ENCODE measurements around the gene AGFG1. TPM values are rescaled to one million over a fixed set of nuclear protein-coding genes. Genes with fewer than 3 reads are reported as not detected.

AGFG1 gene
- total RNA-seq, 1 experiment from 2014 or later = 122 TPM

GRCh38 chr2:227545990-227546389, 74.0 kb downstream of the AGFG1 start:
- Histone ChIP-seq H3K9me3 (ENCODE audit: low read depth, low read length, poor library complexity, severe bottlenecking) (no peaks in the 10 kb centered on the region), H3K4me3 (ENCODE audit: low read depth, low read length, poor library complexity, severe bottlenecking) (no peak overlapping the region), H3K36me3 (ENCODE audit: insufficient read depth, low read length, poor library complexity, severe bottlenecking) (peaks cover 10% of the 10 kb centered on the region), H3K27me3 (replicated peaks; ENCODE audit: insufficient read depth, low read depth, low read length, poor library complexity) (no peaks in the 10 kb centered on the region), H3K4me1 (ENCODE audit: insufficient read depth, low read length, poor library complexity, severe bottlenecking) (no peaks in the 10 kb centered on the region), H3K27ac (ENCODE audit: low read depth, low read length, poor library complexity, severe bottlenecking) (no peak overlapping the region)
- TF ChIP-seq EZH2 (IDR thresholded peaks at IDR 0.05; ENCODE audit: borderline replicate concordance, low read depth, low read length, poor library complexity, severe bottlenecking) (no peak), CTCF (conservative IDR thresholded peaks at IDR 0.05; ENCODE audit: low read depth, low read length) (peak; percentile 28; the same call in 1 of the 2 replicates)
- intact Hi-C loops (cut with micrococcal nuclease; ENCODE audit: unreplicated experiment) = no loop called here
- BruUV-seq (replicated peaks) = no TSS peak
- POLR2A ChIA-PET (ENCODE audit: low non-redundant PET) = no interaction called here
- CTCF ChIA-PET = interaction anchor here (0.6 to 0.7 kb wide), 3 partner anchors 25 to 130 kb away, joined by 3 to 7 read pairs (median 5); no protein-coding TSS in a partner anchor
- DNase-seq (ENCODE audit: low spot score) = peak; percentile 12

- intact Hi-C loops (cut with micrococcal nuclease; ENCODE audit: unreplicated experiment) = no loop called here
- TF ChIP-seq EZH2 (IDR thresholded peaks at IDR 0.05; ENCODE audit: borderline replicate concordance, low read depth, low read length, poor library complexity, severe bottlenecking) (no peak), CTCF (conservative IDR thresholded peaks at IDR 0.05; ENCODE audit: low read depth, low read length) (no peak)
- no TSS peak for BruUV-seq (replicated peaks)
- CTCF ChIA-PET = no interaction called here
- H3K27me3 ChIP-seq (replicated peaks; ENCODE audit: insufficient read depth, low read depth, low read length, poor library complexity) = no peaks in the 10 kb centered on the region
- H3K4me3 ChIP-seq (ENCODE audit: low read depth, low read length, poor library complexity, severe bottlenecking) = no peak overlapping the region
- DNase-seq (ENCODE audit: low spot score) = no peak
- H3K4me1 ChIP-seq (ENCODE audit: insufficient read depth, low read length, poor library complexity, severe bottlenecking) = no peaks in the 10 kb centered on the region
- H3K36me3 ChIP-seq (ENCODE audit: insufficient read depth, low read length, poor library complexity, severe bottlenecking) = peaks cover 33% of the 10 kb centered on the region
- H3K9me3 ChIP-seq (ENCODE audit: low read depth, low read length, poor library complexity, severe bottlenecking) = no peaks in the 10 kb centered on the region
- H3K27ac ChIP-seq (ENCODE audit: low read depth, low read length, poor library complexity, severe bottlenecking) = no peak overlapping the region
- POLR2A ChIA-PET (ENCODE audit: low non-redundant PET) = no interaction called here
Observed at GRCh38 chr2:227551836-227552235, 79.9 kb downstream of the AGFG1 start.

GRCh38 chr2:227562581-227562980, 90.6 kb downstream of the AGFG1 start:
- no peaks in the 10 kb centered on the region for H3K27me3 ChIP-seq (replicated peaks; ENCODE audit: insufficient read depth, low read depth, low read length, poor library complexity)

More at GRCh38 chr2:227562581-227562980, 90.6 kb downstream of the AGFG1 start:
- Histone ChIP-seq H3K4me1 (ENCODE audit: insufficient read depth, low read length, poor library complexity, severe bottlenecking) (no peaks in the 10 kb centered on the region), H3K9me3 (ENCODE audit: low read depth, low read length, poor library complexity, severe bottlenecking) (no peaks in the 10 kb centered on the region), H3K4me3 (ENCODE audit: low read depth, low read length, poor library complexity, severe bottlenecking) (no peak overlapping the region), H3K36me3 (ENCODE audit: insufficient read depth, low read length, poor library complexity, severe bottlenecking) (no peaks in the 10 kb centered on the region), H3K27ac (ENCODE audit: low read depth, low read length, poor library complexity, severe bottlenecking) (no peak overlapping the region)
- CTCF ChIA-PET = no interaction called here
- intact Hi-C loops (cut with micrococcal nuclease; ENCODE audit: unreplicated experiment) = no loop called here
- no peak for DNase-seq (ENCODE audit: low spot score)
- TF ChIP-seq CTCF (conservative IDR thresholded peaks at IDR 0.05; ENCODE audit: low read depth, low read length) = no peak
- no peak for TF ChIP-seq EZH2 (IDR thresholded peaks at IDR 0.05; ENCODE audit: borderline replicate concordance, low read depth, low read length, poor library complexity, severe bottlenecking)
- POLR2A ChIA-PET (ENCODE audit: low non-redundant PET) = no interaction called here
- no TSS peak for BruUV-seq (replicated peaks)

All from A673 (cell line).